HepG2 (cell line): ENCODE data around the gene EIF4H. TPM values are rescaled to one million over a fixed set of nuclear protein-coding genes. Genes with fewer than 3 reads are reported as not detected.
A peak's percentile ranks its signal among the peaks of the same experiment; 100 is the strongest.

ENCODE experiments used
- CBFB ChIP-seq: sonication (generic); formaldehyde crosslinking; IDR thresholded peaks from 2 replicates; pipeline ENCODE4 v1.4.0; 2020; ENCODE audit warnings: missing genetic modification reagents
- FOXP4 ChIP-seq: sonication (generic); formaldehyde crosslinking; IDR thresholded peaks from 2 replicates; pipeline ENCODE4 v1.4.0; 2020; ENCODE audit warnings: missing genetic modification reagents
- GTF2F1 ChIP-seq: fragments of 150-350 bp; IDR thresholded peaks from 2 replicates; pipeline ENCODE4 v1.6.1; 2014; ENCODE audit warnings: low read length
- HDAC2 ChIP-seq: sonication (generic); formaldehyde crosslinking; IDR thresholded peaks from 2 replicates; pipeline ENCODE4 v1.4.0; 2020; ENCODE audit warnings: missing genetic modification reagents
- HOXA9 ChIP-seq: sonication (generic); formaldehyde crosslinking; IDR thresholded peaks from 2 replicates; pipeline ENCODE4 v1.8.1; 2022; ENCODE audit warnings: missing genetic modification reagents, mild to moderate bottlenecking, moderate library complexity, borderline replicate concordance
- NFYC ChIP-seq: IDR thresholded peaks from 2 replicates; pipeline ENCODE4 v1.6.1; 2016; ENCODE audit warnings: missing genetic modification reagents, missing compliant biosample characterization
- NRL ChIP-seq: sonication (generic); formaldehyde crosslinking; IDR thresholded peaks from 2 replicates; pipeline ENCODE4 v1.5.0; 2020; ENCODE audit warnings: missing genetic modification reagents, mild to moderate bottlenecking, moderate library complexity, borderline replicate concordance
- PCBP2 ChIP-seq: fragments of 200-400 bp; formaldehyde crosslinking; optimal IDR thresholded peaks from 2 replicates; pipeline ENCODE3; 2018; ENCODE audit warnings: low read length, low read depth; ENCODE audit not compliant: poor library complexity, severe bottlenecking
- PLSCR1 ChIP-seq: sonication (generic); formaldehyde crosslinking; IDR thresholded peaks from 2 replicates; pipeline ENCODE4 v1.5.0; 2020; ENCODE audit warnings: missing genetic modification reagents, mild to moderate bottlenecking, borderline replicate concordance
- PRMT3 ChIP-seq: sonication (generic); formaldehyde crosslinking; IDR thresholded peaks from 2 replicates; pipeline ENCODE4 v1.8.1; 2022; ENCODE audit warnings: low read depth, mild to moderate bottlenecking, moderate library complexity, missing genetic modification reagents, borderline replicate concordance
- SKI ChIP-seq: fragments of 450-650 bp; IDR thresholded peaks from one replicate; pipeline ENCODE4 v1.6.1; 2018; ENCODE audit warnings: mild to moderate bottlenecking; ENCODE audit not compliant: partially characterized antibody
- SP1 ChIP-seq, 2 experiments: fragments of 450-650 bp in 1 of 2; sonication (generic) in 1 of 2; formaldehyde crosslinking in 1 of 2; IDR thresholded peaks; 2 replicates each; pipeline versions ENCODE4 v1.4.0 to v1.6.1; 2016 to 2020; ENCODE audit warnings: missing genetic modification reagents in 1 of 2
- TAF1 ChIP-seq: sonication (generic); formaldehyde crosslinking; IDR thresholded peaks from 2 replicates; pipeline ENCODE4 v1.4.0; 2020; ENCODE audit warnings: missing genetic modification reagents
- TCF12 ChIP-seq, 2 experiments: fragments of 450-650 bp in 1 of 2; sonication (generic) in 1 of 2; formaldehyde crosslinking in 1 of 2; IDR thresholded peaks; 2 replicates each; pipeline versions ENCODE4 v1.6.1 to v1.8.0; 2017 to 2022; ENCODE audit warnings: antibody characterized with exemption in 1 of 2, mild to moderate bottlenecking in 1 of 2, missing genetic modification reagents in 1 of 2, moderate library complexity in 1 of 2
- ZBTB21 ChIP-seq: sonication (generic); formaldehyde crosslinking; IDR thresholded peaks from 2 replicates; pipeline ENCODE4 v1.4.0; 2020; ENCODE audit warnings: missing genetic modification reagents
- ZC3H4 ChIP-seq: sonication (generic); formaldehyde crosslinking; IDR thresholded peaks from 2 replicates; pipeline ENCODE4 v1.4.0; 2020; ENCODE audit warnings: missing genetic modification reagents, borderline replicate concordance
- ZNF253 ChIP-seq: sonication (generic); formaldehyde crosslinking; IDR thresholded peaks from 2 replicates; pipeline ENCODE4 v1.8.0; 2022; ENCODE audit warnings: mild to moderate bottlenecking, missing genetic modification reagents, borderline replicate concordance
- ZNF383 ChIP-seq: sonication (generic); formaldehyde crosslinking; IDR thresholded peaks from 2 replicates; pipeline ENCODE4 v1.4.0; 2020; ENCODE audit warnings: missing genetic modification reagents, mild to moderate bottlenecking, borderline replicate concordance
- ZNF598 ChIP-seq: sonication (generic); formaldehyde crosslinking; IDR thresholded peaks from 2 replicates; pipeline ENCODE4 v1.5.1; 2020; ENCODE audit warnings: mild to moderate bottlenecking, missing genetic modification reagents, borderline replicate concordance
- ZNF629 ChIP-seq: sonication (generic); formaldehyde crosslinking; conservative IDR thresholded peaks from 2 replicates; pipeline ENCODE4 v1.5.0; 2020; ENCODE audit warnings: missing genetic modification reagents
- ZNF703 ChIP-seq: sonication (generic); formaldehyde crosslinking; IDR thresholded peaks from 2 replicates; pipeline ENCODE4 v1.5.1; 2020; ENCODE audit warnings: missing genetic modification reagents, mild to moderate bottlenecking, moderate library complexity, borderline replicate concordance
- polyA plus RNA-seq, 8 experiments: library from polyadenylated mRNA; depleted of rRNA in 3 of 8; stranded (reverse) in 7 of 8; unstranded in 1 of 8; fragments of >200 nt; fragmentation: Illumina TruSeq in 4 of 8; extraction: Trizol in 4 of 8; gene quantifications; 2 replicates each; pipeline versions ENCODE4 v1.2.1 to v1.2.3, GENCODE V29; 2011 to 2016; ENCODE audit warnings: low read depth in 4 of 8, missing spikeins in 1 of 8, mixed read lengths in 1 of 8; ENCODE audit not compliant: insufficient read depth in 1 of 8
- total RNA-seq, 5 experiments: library from RNA; depleted of rRNA; stranded (reverse); fragments of >200 nt; fragmentation: Illumina TruSeq; extraction: Trizol; gene quantifications; 2 replicates each; pipeline ENCODE4 v1.2.3, GENCODE V29; 2016; ENCODE audit warnings: low read depth in 1 of 5
- TF ChIP-seq, protein P1 (sequence below): sonication (generic); formaldehyde crosslinking; IDR thresholded peaks from 2 replicates; pipeline ENCODE4 v1.4.0; 2020; ENCODE audit warnings: missing genetic modification reagents, borderline replicate concordance
- TF ChIP-seq, protein P2 (sequence below): sonication (generic); formaldehyde crosslinking; IDR thresholded peaks from 2 replicates; pipeline ENCODE4 v1.9.0; 2021; ENCODE audit warnings: missing genetic modification reagents, mild to moderate bottlenecking, borderline replicate concordance

The EIF4H gene
- total and polyA plus RNA-seq, 2 of the 13 experiments (the other 11 are each of a cell fraction or from before 2014, with no cell fraction given) = 232 to 321 TPM

DNA sequence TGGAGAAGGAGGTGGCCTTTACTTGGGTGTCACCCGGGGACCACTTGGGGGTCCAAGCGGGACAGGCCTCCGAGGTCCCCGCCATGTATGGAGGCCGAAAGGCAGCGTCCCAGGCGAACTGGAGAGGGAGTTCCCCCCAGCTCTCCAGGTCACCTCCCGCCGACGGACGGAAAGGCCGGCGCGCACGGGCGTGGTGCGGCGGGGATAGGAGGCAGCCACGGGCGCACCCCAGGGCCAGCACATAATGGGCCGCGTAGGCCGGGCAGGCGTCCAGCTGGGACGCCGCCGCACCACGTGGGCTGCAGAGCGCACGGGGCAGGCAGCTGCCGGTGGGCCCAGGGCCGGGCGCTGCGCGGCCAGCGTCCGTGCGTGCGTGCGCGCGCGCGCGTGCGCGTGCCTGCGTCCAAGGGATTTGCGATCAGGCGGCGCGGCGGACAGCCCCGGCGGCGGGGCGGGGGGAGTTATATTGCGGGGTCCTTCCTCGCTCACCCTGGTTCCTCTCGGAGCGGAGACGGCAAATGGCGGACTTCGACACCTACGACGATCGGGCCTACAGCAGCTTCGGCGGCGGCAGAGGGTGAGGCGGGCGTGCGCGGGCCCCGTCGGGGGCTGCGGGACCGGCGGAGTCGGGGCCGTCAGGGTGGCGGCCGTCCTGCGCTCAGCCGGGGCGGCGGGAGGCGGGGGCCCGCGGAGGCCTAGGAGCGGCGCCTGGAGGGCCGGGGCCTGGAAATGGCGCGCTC lies at the start of gene EIF4H (continued):
- TF ChIP-seq ZNF253 (CRISPR knock-in tag) = no peak
- TF ChIP-seq TAF1 = peak; percentile 75; the same call in 1 of the 2 replicates
- no peak for TF ChIP-seq HOXA9 (CRISPR knock-in tag)
- no peak for TF ChIP-seq ZNF703 (CRISPR knock-in tag)
- no peak for TF ChIP-seq ZNF598 (CRISPR knock-in tag)
- 0 out of 2 replicates have a peak, but pooled peaks have one; percentile 17 for TF ChIP-seq HDAC2 (CRISPR knock-in tag)
- TF ChIP-seq CBFB = 0 out of 2 replicates have a peak, but pooled peaks have one; percentile 58
- TF ChIP-seq SKI = peak; percentile 87
- no peak; the same call in none of the 2 replicates for TF ChIP-seq FOXP4 (CRISPR knock-in tag)
- TF ChIP-seq PRMT3 (CRISPR knock-in tag) = no peak
- no peak; the same call in 1 of the 2 replicates for TF ChIP-seq ZC3H4 (CRISPR knock-in tag)
- 0 out of 2 replicates have a peak, but pooled peaks have one; percentile 43 for TF ChIP-seq ZNF629
- no peak for TF ChIP-seq NRL (CRISPR knock-in tag)
- TF ChIP-seq PLSCR1 = no peak
- TF ChIP-seq TCF12 (IDR thresholded peaks at IDR 0.05) = no peak
- 0 out of 2 replicates have a peak, but pooled peaks have one; percentile 24 for TF ChIP-seq TCF12 (CRISPR knock-in tag; IDR thresholded peaks at IDR 0.05)
- no peak for TF ChIP-seq GTF2F1
- no peak for TF ChIP-seq NFYC (CRISPR knock-in tag)
- TF ChIP-seq SP1 (IDR thresholded peaks at IDR 0.05) = no peak
- no peak for TF ChIP-seq SP1 (CRISPR knock-in tag; IDR thresholded peaks at IDR 0.05)
- no peak for TF ChIP-seq ZBTB21 (CRISPR knock-in tag)
- no peak for TF ChIP-seq ZNF383 (CRISPR knock-in tag)
- TF ChIP-seq, protein P1, sequence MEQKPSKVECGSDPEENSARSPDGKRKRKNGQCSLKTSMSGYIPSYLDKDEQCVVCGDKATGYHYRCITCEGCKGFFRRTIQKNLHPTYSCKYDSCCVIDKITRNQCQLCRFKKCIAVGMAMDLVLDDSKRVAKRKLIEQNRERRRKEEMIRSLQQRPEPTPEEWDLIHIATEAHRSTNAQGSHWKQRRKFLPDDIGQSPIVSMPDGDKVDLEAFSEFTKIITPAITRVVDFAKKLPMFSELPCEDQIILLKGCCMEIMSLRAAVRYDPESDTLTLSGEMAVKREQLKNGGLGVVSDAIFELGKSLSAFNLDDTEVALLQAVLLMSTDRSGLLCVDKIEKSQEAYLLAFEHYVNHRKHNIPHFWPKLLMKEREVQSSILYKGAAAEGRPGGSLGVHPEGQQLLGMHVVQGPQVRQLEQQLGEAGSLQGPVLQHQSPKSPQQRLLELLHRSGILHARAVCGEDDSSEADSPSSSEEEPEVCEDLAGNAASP (CRISPR knock-in tag) = no peak; the same call in 1 of the 2 replicates
- no peak for TF ChIP-seq PCBP2
- TF ChIP-seq, protein P2, sequence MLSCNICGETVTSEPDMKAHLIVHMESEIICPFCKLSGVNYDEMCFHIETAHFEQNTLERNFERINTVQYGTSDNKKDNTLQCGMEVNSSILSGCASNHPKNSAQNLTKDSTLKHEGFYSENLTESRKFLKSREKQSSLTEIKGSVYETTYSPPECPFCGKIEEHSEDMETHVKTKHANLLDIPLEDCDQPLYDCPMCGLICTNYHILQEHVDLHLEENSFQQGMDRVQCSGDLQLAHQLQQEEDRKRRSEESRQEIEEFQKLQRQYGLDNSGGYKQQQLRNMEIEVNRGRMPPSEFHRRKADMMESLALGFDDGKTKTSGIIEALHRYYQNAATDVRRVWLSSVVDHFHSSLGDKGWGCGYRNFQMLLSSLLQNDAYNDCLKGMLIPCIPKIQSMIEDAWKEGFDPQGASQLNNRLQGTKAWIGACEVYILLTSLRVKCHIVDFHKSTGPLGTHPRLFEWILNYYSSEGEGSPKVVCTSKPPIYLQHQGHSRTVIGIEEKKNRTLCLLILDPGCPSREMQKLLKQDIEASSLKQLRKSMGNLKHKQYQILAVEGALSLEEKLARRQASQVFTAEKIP (CRISPR knock-in tag) = no peak
